Astrocyte (in vitro differentiated cells and primary cell): Measurements from ENCODE around the gene ZCCHC24.

Experiments
- EZH2 ChIP-seq: IDR thresholded peaks from 2 replicates; pipeline ENCODE4 v1.6.1; 2012; ENCODE audit warnings: mild to moderate bottlenecking, low read length, inconsistent platforms; ENCODE audit not compliant: insufficient read depth
- TF ChIP-seq, protein P1 (sequence below): IDR thresholded peaks from 2 replicates; pipeline ENCODE4 v1.5.1; 2011; ENCODE audit warnings: low read depth, mild to moderate bottlenecking, inconsistent platforms, low read length, moderate library complexity; ENCODE audit not compliant: insufficient read depth

DNA sequence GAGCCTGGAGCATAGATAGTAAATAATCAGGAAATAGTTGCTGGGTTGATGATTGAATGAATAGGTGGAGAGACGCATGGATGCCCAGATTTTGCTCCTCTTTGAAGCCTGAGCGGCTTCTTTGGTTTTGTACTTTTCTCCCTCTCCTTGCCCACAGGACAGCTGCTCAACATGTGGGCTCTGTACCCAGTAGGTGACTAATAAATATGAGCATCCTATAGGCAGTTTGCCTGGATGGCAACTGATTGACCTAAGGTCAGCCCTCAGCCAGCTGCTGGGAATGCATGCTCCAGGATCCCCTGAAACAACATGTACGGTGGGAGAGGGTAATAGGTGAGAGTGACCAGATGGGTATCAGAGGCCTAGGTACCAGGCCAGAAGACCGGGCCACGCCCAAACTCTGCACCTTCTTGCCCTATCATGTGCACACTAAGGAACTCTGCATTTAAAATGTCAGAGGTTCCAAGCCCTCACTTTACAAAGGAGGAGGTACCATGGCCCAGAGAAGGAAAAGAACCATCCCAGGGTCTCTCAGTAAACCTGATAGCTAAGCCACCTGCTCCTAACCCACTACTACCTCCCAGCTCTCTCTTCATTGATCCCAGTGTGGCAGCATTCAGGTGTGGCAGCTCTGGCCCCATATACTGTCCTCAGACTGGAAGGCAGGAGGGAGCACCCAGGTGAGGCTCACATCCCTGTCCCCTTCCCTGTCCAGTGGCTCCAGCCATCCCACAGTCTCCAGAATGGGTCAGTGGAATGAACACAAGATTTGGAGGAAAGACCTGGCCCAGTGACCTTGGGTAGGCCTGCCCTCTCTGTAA lies 2.7 kb upstream of the ZCCHC24 start:
- no peak for TF ChIP-seq EZH2
- TF ChIP-seq, protein P1, sequence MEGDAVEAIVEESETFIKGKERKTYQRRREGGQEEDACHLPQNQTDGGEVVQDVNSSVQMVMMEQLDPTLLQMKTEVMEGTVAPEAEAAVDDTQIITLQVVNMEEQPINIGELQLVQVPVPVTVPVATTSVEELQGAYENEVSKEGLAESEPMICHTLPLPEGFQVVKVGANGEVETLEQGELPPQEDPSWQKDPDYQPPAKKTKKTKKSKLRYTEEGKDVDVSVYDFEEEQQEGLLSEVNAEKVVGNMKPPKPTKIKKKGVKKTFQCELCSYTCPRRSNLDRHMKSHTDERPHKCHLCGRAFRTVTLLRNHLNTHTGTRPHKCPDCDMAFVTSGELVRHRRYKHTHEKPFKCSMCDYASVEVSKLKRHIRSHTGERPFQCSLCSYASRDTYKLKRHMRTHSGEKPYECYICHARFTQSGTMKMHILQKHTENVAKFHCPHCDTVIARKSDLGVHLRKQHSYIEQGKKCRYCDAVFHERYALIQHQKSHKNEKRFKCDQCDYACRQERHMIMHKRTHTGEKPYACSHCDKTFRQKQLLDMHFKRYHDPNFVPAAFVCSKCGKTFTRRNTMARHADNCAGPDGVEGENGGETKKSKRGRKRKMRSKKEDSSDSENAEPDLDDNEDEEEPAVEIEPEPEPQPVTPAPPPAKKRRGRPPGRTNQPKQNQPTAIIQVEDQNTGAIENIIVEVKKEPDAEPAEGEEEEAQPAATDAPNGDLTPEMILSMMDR: no peak
